Stomach (tissue), 4 donors: ENCODE results near the gene ADAMTS16.

Experiments
- CTCF ChIP-seq, 7 experiments: fragments of 450-650 bp in 4 of 7; fragments of 200-600 bp in 3 of 7; sonication (generic) in 3 of 7; IDR thresholded peaks; one replicate each; pipeline ENCODE4 v1.5.1; 2016 to 2019; ENCODE audit warnings: antibody characterized with exemption in 7 of 7, control low read depth in 2 of 7, mild to moderate bottlenecking in 1 of 7
- POLR2AphosphoS5 ChIP-seq, 3 donors: sonication (generic); formaldehyde crosslinking; IDR thresholded peaks; one replicate each; pipeline ENCODE4 v1.6.1; 2016; ENCODE audit warnings: antibody characterized with exemption in 3 of 3

- TF ChIP-seq CTCF (IDR thresholded peaks at IDR 0.05), result no peak
- no peak for TF ChIP-seq POLR2AphosphoS5 (IDR thresholded peaks at IDR 0.05)
Observed at GRCh38 chr5:5339257-5339656, 199.1 kb downstream of the ADAMTS16 start.
